CD4-positive, CD25-positive, alpha-beta regulatory T cell (primary cell): ENCODE measurements around the gene ATP7B. TPM values are rescaled to one million over a fixed set of nuclear protein-coding genes. Genes with fewer than 3 reads are reported as not detected.

Experiments used
- ATAC-seq, 2 donors: fragments of 150-1000 bp; cut with Tn5 transposase; one replicate each; pipeline ENCODE4 v1.10.0; 2021; ENCODE audit warnings: low read depth in 2 of 2, moderate number of reproducible peaks in 2 of 2, moderate library complexity in 1 of 2
- DNase-seq, 3 donors: peaks; one replicate each; pipeline versions ENCODE4 v3.0.0 to v3.0.0-alpha.2; 2012 to 2022; ENCODE audit warnings: mixed read lengths in 1 of 3
- H3K27ac ChIP-seq: one replicate; pipeline ENCODE4 v1.7.0; 2013; ENCODE audit warnings: mild to moderate bottlenecking, low read length; ENCODE audit not compliant: insufficient read depth, poor library complexity, severe bottlenecking
- H3K27me3 ChIP-seq: one replicate; pipeline ENCODE4 v1.7.0; 2013; ENCODE audit warnings: low read length; ENCODE audit not compliant: control insufficient read depth, insufficient read depth
- H3K36me3 ChIP-seq: one replicate; pipeline ENCODE4 v1.7.0; 2013; ENCODE audit warnings: mild to moderate bottlenecking, low read length, moderate library complexity; ENCODE audit not compliant: control insufficient read depth, insufficient read depth
- H3K4me1 ChIP-seq: 2 replicates; pipeline ENCODE4 v1.7.0; 2013; ENCODE audit warnings: mild to moderate bottlenecking, low read length; ENCODE audit not compliant: insufficient read depth, control insufficient read depth, poor library complexity, severe bottlenecking
- H3K4me3 ChIP-seq: one replicate; pipeline ENCODE4 v1.7.0; 2013; ENCODE audit warnings: low read depth, mild to moderate bottlenecking, low read length, moderate library complexity
- H3K9me3 ChIP-seq, 2 experiments: 1 replicate in 1 of 2; 2 replicates in 1 of 2; pipeline ENCODE4 v1.7.0; 2013; ENCODE audit warnings: low read length in 2 of 2, mild to moderate bottlenecking in 1 of 2, moderate library complexity in 1 of 2; ENCODE audit not compliant: control insufficient read depth in 2 of 2
- H3K27ac Mint-ChIP-seq, 3 donors: one replicate each; pipeline ENCODE4 v1.8.0; 2020 to 2022; ENCODE audit warnings: mild to moderate bottlenecking in 3 of 3, mixed read lengths in 3 of 3, moderate library complexity in 2 of 3
- H3K27me3 Mint-ChIP-seq: one replicate; pipeline ENCODE4 v1.8.0; 2022; ENCODE audit warnings: mild to moderate bottlenecking, mixed read lengths
- H3K36me3 Mint-ChIP-seq: one replicate; pipeline ENCODE4 v1.8.0; 2020; ENCODE audit warnings: mixed read lengths
- H3K4me1 Mint-ChIP-seq, 4 donors: one replicate each; pipeline ENCODE4 v1.8.0; 2020 to 2022; ENCODE audit warnings: mixed read lengths in 4 of 4, mild to moderate bottlenecking in 1 of 4
- H3K4me3 Mint-ChIP-seq, 4 donors: one replicate each; pipeline ENCODE4 v1.8.0; 2020 to 2022; ENCODE audit warnings: mild to moderate bottlenecking in 4 of 4, mixed read lengths in 4 of 4, moderate library complexity in 3 of 4
- H3K9me3 Mint-ChIP-seq, 7 donors: one replicate each; pipeline ENCODE4 v1.8.0; 2020 to 2022; ENCODE audit warnings: mixed read lengths in 7 of 7, mild to moderate bottlenecking in 3 of 7, moderate library complexity in 2 of 7
- polyA plus RNA-seq, 4 donors: library from polyadenylated mRNA; unstranded; fragments of 300-500 nt; fragmentation: Illumina TruSeq; gene quantifications; one replicate each; pipeline ENCODE4 v1.2.3, GENCODE V29; 2021
- total RNA-seq: library from RNA; stranded (reverse); gene quantifications from one replicate; pipeline ENCODE4 v1.2.3, GENCODE V29; 2022

The ATP7B gene
- total and polyA plus RNA-seq, 5 donors from 2014 or later, result 0.18 to 1.4 (median 0.30) TPM

GRCh38 chr13:51887468-51887867 is 123.8 kb downstream of the ATP7B start:
- Histone ChIP-seq H3K27ac (no peak overlapping the region), H3K4me3 (no peak overlapping the region), H3K36me3 (no peaks in the 10 kb centered on the region), H3K4me1 (no peaks in the 10 kb centered on the region), H3K27me3 (peaks cover 2% of the 10 kb centered on the region), H3K9me3 (no peaks in the 10 kb centered on the region)
- no peak for DNase-seq
- ATAC-seq, result no peak
- no peak overlapping the region for H3K4me3 Mint-ChIP-seq
- H3K9me3 Mint-ChIP-seq, result peaks cover 0 to 8% (median 0%) of the 10 kb centered on the region in 7 donors
- H3K27ac Mint-ChIP-seq, result no peak overlapping the region
- H3K4me1 Mint-ChIP-seq, result no peaks in the 10 kb centered on the region
- no peaks in the 10 kb centered on the region for H3K36me3 Mint-ChIP-seq
- peaks cover 30% of the 10 kb centered on the region for H3K27me3 Mint-ChIP-seq

GRCh38 chr13:51885651-51886050 is 125.6 kb downstream of the ATP7B start:
- peaks cover 0 to 10% (median 2%) of the 10 kb centered on the region in 7 donors for H3K9me3 Mint-ChIP-seq
- Histone ChIP-seq H3K36me3 (no peaks in the 10 kb centered on the region), H3K27me3 (peaks cover 2% of the 10 kb centered on the region), H3K27ac (no peak overlapping the region), H3K4me1 (no peaks in the 10 kb centered on the region), H3K4me3 (no peak overlapping the region), H3K9me3 (peaks cover 0 to 5% of the 10 kb centered on the region in 2 experiments)
- no peak for ATAC-seq
- no peak overlapping the region for H3K4me3 Mint-ChIP-seq
- no peak overlapping the region for H3K27ac Mint-ChIP-seq
- H3K27me3 Mint-ChIP-seq, result peaks cover 18% of the 10 kb centered on the region
- H3K36me3 Mint-ChIP-seq, result no peaks in the 10 kb centered on the region
- no peaks in the 10 kb centered on the region for H3K4me1 Mint-ChIP-seq
- no peak for DNase-seq

GRCh38 chr13:51883226-51883600 is 128.0 kb downstream of the ATP7B start:
- Histone ChIP-seq H3K9me3 (peaks cover 0 to 5% of the 10 kb centered on the region in 2 experiments), H3K36me3 (no peaks in the 10 kb centered on the region), H3K4me3 (no peak overlapping the region), H3K4me1 (no peaks in the 10 kb centered on the region), H3K27me3 (peaks cover 2% of the 10 kb centered on the region), H3K27ac (no peak overlapping the region)
- Mint-ChIP-seq H3K4me1 (no peaks in the 10 kb centered on the region), H3K27ac (no peak overlapping the region), H3K36me3 (no peaks in the 10 kb centered on the region), H3K4me3 (no peak overlapping the region), H3K27me3 (peaks cover 17% of the 10 kb centered on the region), H3K9me3 (peaks cover 0 to 8% (median 2%) of the 10 kb centered on the region in 7 donors)
- DNase-seq (no peak), ATAC-seq (no peak)

Other genes with a start within 250 kb of the ATP7B start
- gene DHRS12, start 207.3 kb downstream of the ATP7B start, total RNA-seq, result 25.9 TPM
- 10 to 100 TPM; 31.3 to 42.9 (median 35.4) TPM for gene DHRS12, start 207.3 kb downstream of the ATP7B start, polyA plus RNA-seq
- 3.3 TPM for gene TMEM272, start 166.3 kb downstream of the ATP7B start, total RNA-seq
- gene TMEM272, start 166.3 kb downstream of the ATP7B start, polyA plus RNA-seq, result under 1 TPM in 3 of 4 donors, not detected in 1; 0.13 to 0.49 (median 0.16) TPM
- not detected for gene CCDC70, start 149.5 kb downstream of the ATP7B start, total RNA-seq
- gene CCDC70, start 149.5 kb downstream of the ATP7B start, polyA plus RNA-seq, result not detected
- 24.6 TPM for gene ALG11, start 948 bp upstream of the ATP7B start, total RNA-seq
- 10 to 100 TPM; 19.2 to 27.6 (median 23.4) TPM for gene ALG11, start 948 bp upstream of the ATP7B start, polyA plus RNA-seq
- 4.0 TPM for gene UTP14C, start 13.2 kb upstream of the ATP7B start, total RNA-seq
- gene UTP14C, start 13.2 kb upstream of the ATP7B start, polyA plus RNA-seq, result 1 to 10 TPM in 3 of 4 donors, under 1 TPM in 1; 0.97 to 2.9 (median 1.5) TPM
- not detected for gene NEK5, start 117.6 kb upstream of the ATP7B start, total RNA-seq
- under 1 TPM in 2 of 4 donors, not detected in 2; 0.06 to 0.07 TPM for gene NEK5, start 117.6 kb upstream of the ATP7B start, polyA plus RNA-seq
- 7.1 TPM for gene NEK3, start 148.1 kb upstream of the ATP7B start, total RNA-seq
- gene NEK3, start 148.1 kb upstream of the ATP7B start, polyA plus RNA-seq, result 10 to 100 TPM in 1 of 4 donors, 1 to 10 TPM in 3; 4.2 to 17.2 (median 5.6) TPM